Osteoblast (primary cell): Measurements from ENCODE around the gene RYR2. TPM values are rescaled to one million over a fixed set of nuclear protein-coding genes. Genes with fewer than 3 reads are reported as not detected.

ENCODE experiments used
- DNase-seq: peaks from one replicate; pipeline ENCODE4 v3.0.0; 2011; ENCODE audit warnings: low spot score, mixed read lengths; ENCODE audit not compliant: insufficient read length; ENCODE audit errors: missing footprints
- H2AFZ ChIP-seq: 2 replicates; pipeline ENCODE4 v1.6.0; 2011; ENCODE audit warnings: mild to moderate bottlenecking, low read length
- H3K27ac ChIP-seq: 2 replicates; pipeline ENCODE4 v1.5.1; 2011; ENCODE audit warnings: mild to moderate bottlenecking, low read depth, low read length, moderate library complexity
- H3K27me3 ChIP-seq: 2 replicates; pipeline ENCODE4 v1.6.0; 2012; ENCODE audit warnings: mild to moderate bottlenecking, control low read depth, inconsistent platforms, low read length, moderate library complexity; ENCODE audit not compliant: insufficient read depth
- H3K36me3 ChIP-seq: 2 replicates; pipeline ENCODE4 v1.5.1; 2011; ENCODE audit warnings: mild to moderate bottlenecking, low read length, control low read depth, moderate library complexity; ENCODE audit not compliant: insufficient read depth
- H3K4me1 ChIP-seq: 2 replicates; pipeline ENCODE4 v1.5.1; 2011; ENCODE audit warnings: mild to moderate bottlenecking, low read length, control low read depth, moderate library complexity; ENCODE audit not compliant: insufficient read depth
- H3K4me2 ChIP-seq: 2 replicates; pipeline ENCODE4 v1.6.0; 2011; ENCODE audit warnings: mild to moderate bottlenecking, low read length; ENCODE audit not compliant: insufficient read depth
- H3K4me3 ChIP-seq: fragments of 200-600 bp; sonication (generic); 3 replicates; pipeline ENCODE4 v1.5.1; 2012; ENCODE audit warnings: mild to moderate bottlenecking, low read length, inconsistent platforms; ENCODE audit not compliant: insufficient read depth
- H3K79me2 ChIP-seq: 2 replicates; pipeline ENCODE4 v1.6.0; 2012; ENCODE audit warnings: mild to moderate bottlenecking, low read length, control low read depth, inconsistent platforms; ENCODE audit not compliant: insufficient read depth
- H3K9me3 ChIP-seq: 2 replicates; pipeline ENCODE4 v1.5.1; 2011; ENCODE audit warnings: low read depth, low read length, control low read depth
- H4K20me1 ChIP-seq: 2 replicates; pipeline ENCODE4 v1.6.0; 2012; ENCODE audit warnings: mild to moderate bottlenecking, low read length, control low read depth; ENCODE audit not compliant: insufficient read depth
- total RNA-seq: library from RNA; depleted of rRNA; stranded (reverse); fragments of >200 nt; gene quantifications from 2 replicates; pipeline ENCODE4 v1.2.3, GENCODE V29; 2012
- TF ChIP-seq, protein P1 (sequence below): IDR thresholded peaks from 2 replicates; pipeline ENCODE4 v1.5.1; 2011; ENCODE audit warnings: mild to moderate bottlenecking, low read depth, low read length, moderate library complexity; ENCODE audit errors: extremely low read depth

The RYR2 gene
- total RNA-seq, 1 donor: not detected

GRCh38 chr1:237054313-237054712 is 12.3 kb downstream of the RYR2 start:
- H3K79me2 ChIP-seq: no peaks in the 10 kb centered on the region
- no peak overlapping the region for H3K4me2 ChIP-seq
- no peaks in the 10 kb centered on the region for H4K20me1 ChIP-seq
- no peak overlapping the region for H2AFZ ChIP-seq
- no peaks in the 10 kb centered on the region for H3K27me3 ChIP-seq
- no peaks in the 10 kb centered on the region for H3K4me1 ChIP-seq
- no peak overlapping the region for H3K4me3 ChIP-seq
- no peak for DNase-seq
- H3K27ac ChIP-seq: no peak overlapping the region
- TF ChIP-seq, protein P1, sequence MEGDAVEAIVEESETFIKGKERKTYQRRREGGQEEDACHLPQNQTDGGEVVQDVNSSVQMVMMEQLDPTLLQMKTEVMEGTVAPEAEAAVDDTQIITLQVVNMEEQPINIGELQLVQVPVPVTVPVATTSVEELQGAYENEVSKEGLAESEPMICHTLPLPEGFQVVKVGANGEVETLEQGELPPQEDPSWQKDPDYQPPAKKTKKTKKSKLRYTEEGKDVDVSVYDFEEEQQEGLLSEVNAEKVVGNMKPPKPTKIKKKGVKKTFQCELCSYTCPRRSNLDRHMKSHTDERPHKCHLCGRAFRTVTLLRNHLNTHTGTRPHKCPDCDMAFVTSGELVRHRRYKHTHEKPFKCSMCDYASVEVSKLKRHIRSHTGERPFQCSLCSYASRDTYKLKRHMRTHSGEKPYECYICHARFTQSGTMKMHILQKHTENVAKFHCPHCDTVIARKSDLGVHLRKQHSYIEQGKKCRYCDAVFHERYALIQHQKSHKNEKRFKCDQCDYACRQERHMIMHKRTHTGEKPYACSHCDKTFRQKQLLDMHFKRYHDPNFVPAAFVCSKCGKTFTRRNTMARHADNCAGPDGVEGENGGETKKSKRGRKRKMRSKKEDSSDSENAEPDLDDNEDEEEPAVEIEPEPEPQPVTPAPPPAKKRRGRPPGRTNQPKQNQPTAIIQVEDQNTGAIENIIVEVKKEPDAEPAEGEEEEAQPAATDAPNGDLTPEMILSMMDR: no peak
- H3K9me3 ChIP-seq: peaks cover 3% of the 10 kb centered on the region
- H3K36me3 ChIP-seq: no peaks in the 10 kb centered on the region

GRCh38 chr1:237058470-237058869 is 16.5 kb downstream of the RYR2 start:
- TF ChIP-seq, protein P1: no peak
- Histone ChIP-seq H3K27me3 (no peaks in the 10 kb centered on the region), H4K20me1 (no peaks in the 10 kb centered on the region), H3K36me3 (no peaks in the 10 kb centered on the region), H3K27ac (no peak overlapping the region), H3K79me2 (no peaks in the 10 kb centered on the region), H3K4me1 (no peaks in the 10 kb centered on the region), H2AFZ (no peak overlapping the region), H3K4me3 (no peak overlapping the region), H3K4me2 (no peak overlapping the region), H3K9me3 (peaks cover 3% of the 10 kb centered on the region)
- DNase-seq: no peak

DNA sequence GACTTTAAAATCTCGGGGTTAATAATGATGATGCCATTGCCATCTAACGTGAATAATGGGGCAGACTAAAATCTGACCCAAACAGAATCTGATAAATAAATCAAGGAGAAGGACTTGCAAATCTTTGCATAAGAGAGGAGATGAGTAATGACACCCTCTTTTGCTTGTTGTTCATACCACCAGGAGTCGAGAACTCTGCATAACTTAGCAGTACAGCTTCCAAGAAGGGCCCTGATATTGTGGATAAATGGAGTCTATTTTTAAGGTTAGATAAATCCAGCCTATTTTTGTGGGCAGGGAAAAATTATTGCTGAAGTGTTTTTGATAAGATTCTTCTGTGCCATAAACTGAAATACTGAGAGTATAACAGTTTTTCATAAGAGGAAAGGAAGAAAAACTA is 17.3 kb downstream of the RYR2 start:
- H3K79me2 ChIP-seq: no peaks in the 10 kb centered on the region
- H3K27me3 ChIP-seq: no peaks in the 10 kb centered on the region
- no peak for DNase-seq
- no peaks in the 10 kb centered on the region for H3K36me3 ChIP-seq
- H3K4me1 ChIP-seq: no peaks in the 10 kb centered on the region
- TF ChIP-seq, protein P1: no peak
- no peak overlapping the region for H2AFZ ChIP-seq
- H3K4me3 ChIP-seq: no peak overlapping the region
- H3K4me2 ChIP-seq: no peak overlapping the region
- peaks cover 3% of the 10 kb centered on the region for H3K9me3 ChIP-seq
- no peak overlapping the region for H3K27ac ChIP-seq
- H4K20me1 ChIP-seq: no peaks in the 10 kb centered on the region

- Histone ChIP-seq H3K4me3 (no peak overlapping the region), H2AFZ (no peak overlapping the region), H3K27ac (no peak overlapping the region), H3K9me3 (no peaks in the 10 kb centered on the region), H3K4me1 (no peaks in the 10 kb centered on the region), H4K20me1 (no peaks in the 10 kb centered on the region), H3K4me2 (no peak overlapping the region), H3K36me3 (no peaks in the 10 kb centered on the region), H3K27me3 (no peaks in the 10 kb centered on the region), H3K79me2 (no peaks in the 10 kb centered on the region)
- DNase-seq: no peak
- TF ChIP-seq, protein P1: no peak
Observed at GRCh38 chr1:237062976-237063375, 21.0 kb downstream of the RYR2 start.
